Midbrain (tissue), 1 donor: ENCODE measurements around the gene LPCAT1.

Experiments used
- DNase-seq: peaks from one replicate; lab custom pipeline; 2025; lab: John Stamatoyannopoulos, UW

LPCAT1 gene

GRCh38 chr5:1495525-1495897 lies 28.2 kb downstream of the LPCAT1 start:
- no peak for DNase-seq

- no peak for DNase-seq
These were observed 28.8 kb downstream of the LPCAT1 start for GRCh38 chr5:1494780-1495524.

- DNase-seq, result no peak
These were observed 29.8 kb downstream of the LPCAT1 start for GRCh38 chr5:1493941-1494340.

- no peak for DNase-seq
These were observed 30.3 kb downstream of the LPCAT1 start for GRCh38 chr5:1493413-1493812.

- DNase-seq, result no peak
These were observed 31.0 kb downstream of the LPCAT1 start for GRCh38 chr5:1492757-1493156.

- no peak for DNase-seq
These were observed 33.4 kb downstream of the LPCAT1 start for GRCh38 chr5:1490376-1490775.

- no peak for DNase-seq
These were observed 34.0 kb downstream of the LPCAT1 start for GRCh38 chr5:1489754-1490153.

- no peak for DNase-seq
These were observed 34.7 kb downstream of the LPCAT1 start for GRCh38 chr5:1488882-1489680.

- no peak for DNase-seq
These were observed 36.5 kb downstream of the LPCAT1 start for GRCh38 chr5:1487079-1487764.

- DNase-seq, result no peak
These were observed 37.5 kb downstream of the LPCAT1 start for GRCh38 chr5:1486271-1486670.

- DNase-seq, result no peak
These were observed 38.1 kb downstream of the LPCAT1 start for GRCh38 chr5:1485579-1486118.

- DNase-seq, result no peak
These were observed 38.8 kb downstream of the LPCAT1 start for GRCh38 chr5:1484730-1485578.

GRCh38 chr5:1483856-1484729 lies 39.7 kb downstream of the LPCAT1 start:
- no peak for DNase-seq

GRCh38 chr5:1483064-1483463 lies 40.7 kb downstream of the LPCAT1 start:
- no peak for DNase-seq

GRCh38 chr5:1481959-1482331 lies 41.8 kb downstream of the LPCAT1 start:
- DNase-seq, result no peak

GRCh38 chr5:1481266-1481958 lies 42.3 kb downstream of the LPCAT1 start:
- DNase-seq, result no peak

GRCh38 chr5:1480806-1481205 lies 43.0 kb downstream of the LPCAT1 start:
- no peak for DNase-seq

GRCh38 chr5:1480217-1480616 lies 43.5 kb downstream of the LPCAT1 start:
- DNase-seq, result no peak

- no peak for DNase-seq
These were observed 44.1 kb downstream of the LPCAT1 start for GRCh38 chr5:1479581-1480188.

GRCh38 chr5:1479066-1479465 lies 44.7 kb downstream of the LPCAT1 start:
- no peak for DNase-seq
